Measurements from ENCODE around the gene SV2C.

- no peak for TF ChIP-seq POLR2A (IDR thresholded peaks at IDR 0.05; ENCODE audit: insufficient read depth in 1 of 2, low read depth in 2 of 2, low read length in 2 of 2)
- no peak for TF ChIP-seq NR1H2 (CRISPR knock-in tag; IDR thresholded peaks at IDR 0.05; ENCODE audit: borderline replicate concordance, low read depth)
- no peak for TF ChIP-seq POLR2AphosphoS5 (IDR thresholded peaks at IDR 0.05; ENCODE audit: low read depth, low read length)
- no peak for TF ChIP-seq ZNF24 (IDR thresholded peaks at IDR 0.05)
- no peak for TF ChIP-seq GATA4 (IDR thresholded peaks at IDR 0.05; ENCODE audit: borderline replicate concordance, low read depth)
- TF ChIP-seq ZNF234 (CRISPR knock-in tag; conservative IDR thresholded peaks at IDR 0.05): no peak
Measured at GRCh38 chr5:76332102-76332501, 248.9 kb downstream of the SV2C start.
